ENCODE measurements around the gene MPP4. TPM values are rescaled to one million over a fixed set of nuclear protein-coding genes. Genes with fewer than 3 reads are reported as not detected.

The MPP4 gene
- total RNA-seq, 1 experiment from 2014 or later = not detected

DNA sequence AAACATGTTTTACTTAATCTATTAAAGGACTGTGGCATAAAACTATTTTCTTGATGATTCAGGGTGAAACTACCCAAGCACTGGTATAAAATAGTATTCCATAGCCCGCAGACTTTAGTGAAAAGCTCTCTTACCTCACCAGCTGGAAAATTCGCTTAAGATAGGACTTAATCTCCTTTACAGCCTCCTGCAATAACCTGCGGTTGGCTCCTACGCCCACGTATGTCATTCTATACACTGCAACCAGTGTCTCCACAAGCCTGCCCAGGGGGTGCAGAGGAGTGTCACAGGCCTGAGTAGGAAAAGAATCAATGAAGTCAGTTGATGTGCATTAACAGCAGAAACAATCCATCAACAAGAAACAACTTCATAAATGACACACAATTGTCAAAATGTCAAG, 11.3 kb upstream of the MPP4 start (continued):
- TF ChIP-seq, protein P1, sequence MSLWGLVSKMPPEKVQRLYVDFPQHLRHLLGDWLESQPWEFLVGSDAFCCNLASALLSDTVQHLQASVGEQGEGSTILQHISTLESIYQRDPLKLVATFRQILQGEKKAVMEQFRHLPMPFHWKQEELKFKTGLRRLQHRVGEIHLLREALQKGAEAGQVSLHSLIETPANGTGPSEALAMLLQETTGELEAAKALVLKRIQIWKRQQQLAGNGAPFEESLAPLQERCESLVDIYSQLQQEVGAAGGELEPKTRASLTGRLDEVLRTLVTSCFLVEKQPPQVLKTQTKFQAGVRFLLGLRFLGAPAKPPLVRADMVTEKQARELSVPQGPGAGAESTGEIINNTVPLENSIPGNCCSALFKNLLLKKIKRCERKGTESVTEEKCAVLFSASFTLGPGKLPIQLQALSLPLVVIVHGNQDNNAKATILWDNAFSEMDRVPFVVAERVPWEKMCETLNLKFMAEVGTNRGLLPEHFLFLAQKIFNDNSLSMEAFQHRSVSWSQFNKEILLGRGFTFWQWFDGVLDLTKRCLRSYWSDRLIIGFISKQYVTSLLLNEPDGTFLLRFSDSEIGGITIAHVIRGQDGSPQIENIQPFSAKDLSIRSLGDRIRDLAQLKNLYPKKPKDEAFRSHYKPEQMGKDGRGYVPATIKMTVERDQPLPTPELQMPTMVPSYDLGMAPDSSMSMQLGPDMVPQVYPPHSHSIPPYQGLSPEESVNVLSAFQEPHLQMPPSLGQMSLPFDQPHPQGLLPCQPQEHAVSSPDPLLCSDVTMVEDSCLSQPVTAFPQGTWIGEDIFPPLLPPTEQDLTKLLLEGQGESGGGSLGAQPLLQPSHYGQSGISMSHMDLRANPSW (CRISPR knock-in tag; conservative IDR thresholded peaks at IDR 0.05; ENCODE audit: low read depth) = no peak
- TF ChIP-seq MYBL2 (CRISPR knock-in tag; IDR thresholded peaks at IDR 0.05) (no peak), SP1 (CRISPR knock-in tag; conservative IDR thresholded peaks at IDR 0.05) (no peak), GTF2I (CRISPR knock-in tag; conservative IDR thresholded peaks at IDR 0.05) (no peak), FOXP1 (CRISPR knock-in tag; IDR thresholded peaks at IDR 0.05; ENCODE audit: borderline replicate concordance) (no peak), JAZF1 (CRISPR knock-in tag; IDR thresholded peaks at IDR 0.05) (no peak), JUN (CRISPR knock-in tag; IDR thresholded peaks at IDR 0.05) (no peak), ZNF121 (CRISPR knock-in tag; IDR thresholded peaks at IDR 0.05) (no peak)
- TF ChIP-seq, protein P2, sequence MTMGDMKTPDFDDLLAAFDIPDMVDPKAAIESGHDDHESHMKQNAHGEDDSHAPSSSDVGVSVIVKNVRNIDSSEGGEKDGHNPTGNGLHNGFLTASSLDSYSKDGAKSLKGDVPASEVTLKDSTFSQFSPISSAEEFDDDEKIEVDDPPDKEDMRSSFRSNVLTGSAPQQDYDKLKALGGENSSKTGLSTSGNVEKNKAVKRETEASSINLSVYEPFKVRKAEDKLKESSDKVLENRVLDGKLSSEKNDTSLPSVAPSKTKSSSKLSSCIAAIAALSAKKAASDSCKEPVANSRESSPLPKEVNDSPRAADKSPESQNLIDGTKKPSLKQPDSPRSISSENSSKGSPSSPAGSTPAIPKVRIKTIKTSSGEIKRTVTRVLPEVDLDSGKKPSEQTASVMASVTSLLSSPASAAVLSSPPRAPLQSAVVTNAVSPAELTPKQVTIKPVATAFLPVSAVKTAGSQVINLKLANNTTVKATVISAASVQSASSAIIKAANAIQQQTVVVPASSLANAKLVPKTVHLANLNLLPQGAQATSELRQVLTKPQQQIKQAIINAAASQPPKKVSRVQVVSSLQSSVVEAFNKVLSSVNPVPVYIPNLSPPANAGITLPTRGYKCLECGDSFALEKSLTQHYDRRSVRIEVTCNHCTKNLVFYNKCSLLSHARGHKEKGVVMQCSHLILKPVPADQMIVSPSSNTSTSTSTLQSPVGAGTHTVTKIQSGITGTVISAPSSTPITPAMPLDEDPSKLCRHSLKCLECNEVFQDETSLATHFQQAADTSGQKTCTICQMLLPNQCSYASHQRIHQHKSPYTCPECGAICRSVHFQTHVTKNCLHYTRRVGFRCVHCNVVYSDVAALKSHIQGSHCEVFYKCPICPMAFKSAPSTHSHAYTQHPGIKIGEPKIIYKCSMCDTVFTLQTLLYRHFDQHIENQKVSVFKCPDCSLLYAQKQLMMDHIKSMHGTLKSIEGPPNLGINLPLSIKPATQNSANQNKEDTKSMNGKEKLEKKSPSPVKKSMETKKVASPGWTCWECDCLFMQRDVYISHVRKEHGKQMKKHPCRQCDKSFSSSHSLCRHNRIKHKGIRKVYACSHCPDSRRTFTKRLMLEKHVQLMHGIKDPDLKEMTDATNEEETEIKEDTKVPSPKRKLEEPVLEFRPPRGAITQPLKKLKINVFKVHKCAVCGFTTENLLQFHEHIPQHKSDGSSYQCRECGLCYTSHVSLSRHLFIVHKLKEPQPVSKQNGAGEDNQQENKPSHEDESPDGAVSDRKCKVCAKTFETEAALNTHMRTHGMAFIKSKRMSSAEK (CRISPR knock-in tag; IDR thresholded peaks at IDR 0.05; ENCODE audit: borderline replicate concordance) = no peak

DNA sequence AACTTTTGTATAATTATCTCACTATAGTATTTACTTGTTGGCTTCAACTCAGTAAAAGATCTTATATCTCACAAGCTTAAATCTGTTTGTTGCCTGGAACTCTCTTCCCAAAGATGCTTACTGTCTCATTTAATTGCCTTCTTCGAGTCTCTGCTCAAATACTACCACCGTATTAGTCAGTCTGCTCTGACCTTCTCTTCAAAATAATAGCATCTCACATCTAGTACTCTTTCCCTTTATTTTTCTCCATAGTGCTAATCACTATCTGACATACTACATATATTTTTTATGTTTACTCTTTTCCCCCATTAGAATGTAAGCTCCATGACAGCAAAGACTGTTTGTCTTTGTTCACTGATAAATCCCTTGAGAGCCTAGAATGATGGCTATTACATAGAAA, 10.6 kb upstream of the MPP4 start:
- Mint-ChIP-seq H3K9me3 (no peaks in the 10 kb centered on the region), H3K27me3 (ENCODE audit: low read depth) (no peaks in the 10 kb centered on the region), H3K4me3 (no peak overlapping the region), H3K36me3 (peaks cover 38% of the 10 kb centered on the region), H3K4me1 (no peaks in the 10 kb centered on the region), H3K27ac (no peak overlapping the region)
- TF ChIP-seq, protein P3, sequence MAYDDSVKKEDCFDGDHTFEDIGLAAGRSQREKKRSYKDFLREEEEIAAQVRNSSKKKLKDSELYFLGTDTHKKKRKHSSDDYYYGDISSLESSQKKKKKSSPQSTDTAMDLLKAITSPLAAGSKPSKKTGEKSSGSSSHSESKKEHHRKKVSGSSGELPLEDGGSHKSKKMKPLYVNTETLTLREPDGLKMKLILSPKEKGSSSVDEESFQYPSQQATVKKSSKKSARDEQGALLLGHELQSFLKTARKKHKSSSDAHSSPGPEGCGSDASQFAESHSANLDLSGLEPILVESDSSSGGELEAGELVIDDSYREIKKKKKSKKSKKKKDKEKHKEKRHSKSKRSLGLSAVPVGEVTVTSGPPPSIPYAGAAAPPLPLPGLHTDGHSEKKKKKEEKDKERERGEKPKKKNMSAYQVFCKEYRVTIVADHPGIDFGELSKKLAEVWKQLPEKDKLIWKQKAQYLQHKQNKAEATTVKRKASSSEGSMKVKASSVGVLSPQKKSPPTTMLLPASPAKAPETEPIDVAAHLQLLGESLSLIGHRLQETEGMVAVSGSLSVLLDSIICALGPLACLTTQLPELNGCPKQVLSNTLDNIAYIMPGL (CRISPR knock-in tag; IDR thresholded peaks at IDR 0.05) = no peak
- ChIA-PET POLR2A (interaction anchor here (0.6 kb wide), 1 partner anchor 11 kb away, joined by 6 read pairs; no protein-coding TSS in a partner anchor), CTCF (no interaction called here)
- no peak for DNase-seq (ENCODE audit: low spot score)
- ATAC-seq = no peak

DNA sequence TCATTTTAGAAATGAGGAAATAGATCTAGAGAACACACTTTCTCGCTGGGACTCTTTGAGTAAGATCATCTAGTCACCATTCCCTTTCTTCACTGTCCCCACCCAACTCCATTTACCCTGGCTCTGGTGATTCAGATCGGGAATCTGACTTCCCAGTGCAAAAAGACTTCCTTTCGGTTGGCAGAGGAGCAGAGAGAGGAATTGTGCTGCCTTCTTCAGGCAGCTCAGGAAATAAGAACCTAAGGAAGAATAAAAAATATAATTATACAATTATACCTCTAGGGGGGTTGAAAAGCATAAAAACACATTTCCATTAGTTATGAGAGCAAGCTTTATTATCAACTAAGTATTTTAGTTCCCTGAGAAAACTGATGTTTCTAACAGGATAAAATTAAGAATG, 9.3 kb upstream of the MPP4 start:
- POLR2A ChIA-PET = no interaction called here
- no peak overlapping the region for H3K4me3 Mint-ChIP-seq
- no peak for DNase-seq (ENCODE audit: low spot score)
- CTCF ChIA-PET = no interaction called here
- no peak overlapping the region for H3K27ac Mint-ChIP-seq
- H3K36me3 Mint-ChIP-seq = peaks cover 39% of the 10 kb centered on the region
- H3K9me3 Mint-ChIP-seq = no peaks in the 10 kb centered on the region
- H3K27me3 Mint-ChIP-seq (ENCODE audit: low read depth) = no peaks in the 10 kb centered on the region
- no peak for ATAC-seq
- H3K4me1 Mint-ChIP-seq = no peaks in the 10 kb centered on the region
- no peak for TF ChIP-seq ATF1 (CRISPR knock-in tag; IDR thresholded peaks at IDR 0.05)
- TF ChIP-seq, protein P4, sequence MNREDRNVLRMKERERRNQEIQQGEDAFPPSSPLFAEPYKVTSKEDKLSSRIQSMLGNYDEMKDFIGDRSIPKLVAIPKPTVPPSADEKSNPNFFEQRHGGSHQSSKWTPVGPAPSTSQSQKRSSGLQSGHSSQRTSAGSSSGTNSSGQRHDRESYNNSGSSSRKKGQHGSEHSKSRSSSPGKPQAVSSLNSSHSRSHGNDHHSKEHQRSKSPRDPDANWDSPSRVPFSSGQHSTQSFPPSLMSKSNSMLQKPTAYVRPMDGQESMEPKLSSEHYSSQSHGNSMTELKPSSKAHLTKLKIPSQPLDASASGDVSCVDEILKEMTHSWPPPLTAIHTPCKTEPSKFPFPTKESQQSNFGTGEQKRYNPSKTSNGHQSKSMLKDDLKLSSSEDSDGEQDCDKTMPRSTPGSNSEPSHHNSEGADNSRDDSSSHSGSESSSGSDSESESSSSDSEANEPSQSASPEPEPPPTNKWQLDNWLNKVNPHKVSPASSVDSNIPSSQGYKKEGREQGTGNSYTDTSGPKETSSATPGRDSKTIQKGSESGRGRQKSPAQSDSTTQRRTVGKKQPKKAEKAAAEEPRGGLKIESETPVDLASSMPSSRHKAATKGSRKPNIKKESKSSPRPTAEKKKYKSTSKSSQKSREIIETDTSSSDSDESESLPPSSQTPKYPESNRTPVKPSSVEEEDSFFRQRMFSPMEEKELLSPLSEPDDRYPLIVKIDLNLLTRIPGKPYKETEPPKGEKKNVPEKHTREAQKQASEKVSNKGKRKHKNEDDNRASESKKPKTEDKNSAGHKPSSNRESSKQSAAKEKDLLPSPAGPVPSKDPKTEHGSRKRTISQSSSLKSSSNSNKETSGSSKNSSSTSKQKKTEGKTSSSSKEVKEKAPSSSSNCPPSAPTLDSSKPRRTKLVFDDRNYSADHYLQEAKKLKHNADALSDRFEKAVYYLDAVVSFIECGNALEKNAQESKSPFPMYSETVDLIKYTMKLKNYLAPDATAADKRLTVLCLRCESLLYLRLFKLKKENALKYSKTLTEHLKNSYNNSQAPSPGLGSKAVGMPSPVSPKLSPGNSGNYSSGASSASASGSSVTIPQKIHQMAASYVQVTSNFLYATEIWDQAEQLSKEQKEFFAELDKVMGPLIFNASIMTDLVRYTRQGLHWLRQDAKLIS (CRISPR knock-in tag; IDR thresholded peaks at IDR 0.05; ENCODE audit: borderline replicate concordance) = no peak
- no peak for TF ChIP-seq ZNF219 (CRISPR knock-in tag; IDR thresholded peaks at IDR 0.05; ENCODE audit: borderline replicate concordance)
- TF ChIP-seq TEAD4 (CRISPR knock-in tag; IDR thresholded peaks at IDR 0.05) = no peak
- no peak for TF ChIP-seq ZNF416 (CRISPR knock-in tag; IDR thresholded peaks at IDR 0.05)
- TF ChIP-seq, protein P2 (CRISPR knock-in tag; IDR thresholded peaks at IDR 0.05; ENCODE audit: borderline replicate concordance) = no peak

Data from WTC11 (cell line).